ENCODE data around the gene TMEM132A. TPM values are rescaled to one million over a fixed set of nuclear protein-coding genes. Genes with fewer than 3 reads are reported as not detected.
"Not testable (repeated sequence)": the region's sequence is repeated elsewhere in the genome, so short reads cannot be mapped to it uniquely, and the experiment has no call there.

TMEM132A gene
- polyA plus RNA-seq, 3 donors: 45.0 to 55.6 (median 46.9) TPM

- no peak for DNase-seq (ENCODE audit: low read depth in 3 of 3, low spot score in 2 of 3)
Observed at GRCh38 chr11:60902625-60903024, 21.6 kb upstream of the TMEM132A start.

- no peak for DNase-seq (ENCODE audit: low read depth in 3 of 3, low spot score in 2 of 3)
Observed at GRCh38 chr11:60905047-60905446, 19.2 kb upstream of the TMEM132A start.

- no peak for DNase-seq (ENCODE audit: low read depth in 3 of 3, low spot score in 2 of 3)
Observed at GRCh38 chr11:60905551-60906113, 18.6 kb upstream of the TMEM132A start.

- DNase-seq (ENCODE audit: low read depth in 3 of 3, low spot score in 2 of 3): peak; percentile 92 to 97 (median 93)
Observed at GRCh38 chr11:60906132-60906972, 17.9 kb upstream of the TMEM132A start, which contains the start of gene PRPF19. TSS of gene PRPF19 (minus strand) at chr11:60906585. CDS start at chr11:60906382, 203 bp downstream.

GRCh38 chr11:60908803-60909202 is 15.5 kb upstream of the TMEM132A start:
- DNase-seq (ENCODE audit: low read depth in 3 of 3, low spot score in 2 of 3): no peak

- DNase-seq (ENCODE audit: low read depth in 3 of 3, low spot score in 2 of 3): not testable (repeated sequence)
Observed at GRCh38 chr11:60909680-60910280, 14.5 kb upstream of the TMEM132A start.

GRCh38 chr11:60910281-60910687 is 14.0 kb upstream of the TMEM132A start:
- no peak for DNase-seq (ENCODE audit: low read depth in 3 of 3, low spot score in 2 of 3)

- no peak for DNase-seq (ENCODE audit: low read depth in 3 of 3, low spot score in 2 of 3)
Observed at GRCh38 chr11:60910711-60911380, 13.4 kb upstream of the TMEM132A start.

GRCh38 chr11:60912223-60912850 is 11.9 kb upstream of the TMEM132A start:
- no peak for DNase-seq (ENCODE audit: low read depth in 3 of 3, low spot score in 2 of 3)

- no peak for DNase-seq (ENCODE audit: low read depth in 3 of 3, low spot score in 2 of 3)
Observed at GRCh38 chr11:60912851-60913528, 11.3 kb upstream of the TMEM132A start.

- peak; percentile 87 for DNase-seq (ENCODE audit: low read depth in 3 of 3, low spot score in 2 of 3)
Observed at GRCh38 chr11:60913793-60914632, 10.2 kb upstream of the TMEM132A start, which contains the start of gene TMEM109. TSS of gene TMEM109 (plus strand) at chr11:60914158. CDS start at chr11:60919694, 5,536 bp downstream.

- DNase-seq (ENCODE audit: low read depth in 3 of 3, low spot score in 2 of 3): no peak
Observed at GRCh38 chr11:60914633-60915247, 9.5 kb upstream of the TMEM132A start.

GRCh38 chr11:60915248-60915914 is 8.9 kb upstream of the TMEM132A start:
- DNase-seq (ENCODE audit: low read depth in 3 of 3, low spot score in 2 of 3): no peak

GRCh38 chr11:60916669-60917206 is 7.5 kb upstream of the TMEM132A start:
- no peak for DNase-seq (ENCODE audit: low read depth in 3 of 3, low spot score in 2 of 3)

- DNase-seq (ENCODE audit: low read depth in 3 of 3, low spot score in 2 of 3): no peak
Observed at GRCh38 chr11:60917267-60917666, 7.0 kb upstream of the TMEM132A start.

- no peak for DNase-seq (ENCODE audit: low read depth in 3 of 3, low spot score in 2 of 3)
Observed at GRCh38 chr11:60918251-60918938, 5.9 kb upstream of the TMEM132A start.

- DNase-seq (ENCODE audit: low read depth in 3 of 3, low spot score in 2 of 3): no peak
Observed at GRCh38 chr11:60918939-60919265, 5.4 kb upstream of the TMEM132A start.
